Esophagus muscularis mucosa (tissue), 4 donors: ENCODE measurements around the gene ZBTB34. TPM values are rescaled to one million over a fixed set of nuclear protein-coding genes. Genes with fewer than 3 reads are reported as not detected.
"Not testable (repeated sequence)": the region's sequence is repeated elsewhere in the genome, so short reads cannot be mapped to it uniquely, and the experiment has no call there.

Experiments
- DNase-seq: peaks from one replicate; pipeline ENCODE4 v3.0.0-alpha.2; 2017; ENCODE audit errors: extremely low spot score
- H3K27ac ChIP-seq, 4 donors: fragments of 200-600 bp; sonication (generic); replicated peaks in 1 of 4; 1 replicate in 3 of 4; 2 replicates in 1 of 4; pipeline ENCODE4 v1.5.1; 2016 to 2019; ENCODE audit warnings: mild to moderate bottlenecking in 1 of 4
- H3K27me3 ChIP-seq, 4 donors: fragments of 200-600 bp; sonication (generic); one replicate each; pipeline versions ENCODE4 v1.5.1 to v1.6.0; 2016 to 2019
- H3K36me3 ChIP-seq, 4 donors: fragments of 200-600 bp; sonication (generic); one replicate each; pipeline ENCODE4 v1.5.1; 2016 to 2019
- H3K4me1 ChIP-seq, 4 donors: fragments of 200-600 bp; sonication (generic); one replicate each; pipeline ENCODE4 v1.5.1; 2016 to 2019
- H3K4me3 ChIP-seq, 4 donors: fragments of 200-600 bp; sonication (generic); 1 replicate in 2 of 4; 2 replicates in 2 of 4; pipeline ENCODE4 v1.5.1; 2016 to 2019; ENCODE audit warnings: mild to moderate bottlenecking in 4 of 4, moderate library complexity in 1 of 4
- H3K9me3 ChIP-seq, 4 donors: fragments of 200-600 bp; sonication (generic); 1 replicate in 3 of 4; 2 replicates in 1 of 4; pipeline ENCODE4 v1.5.1; 2016 to 2019
- EP300 ChIP-seq: sonication (generic); formaldehyde crosslinking; IDR thresholded peaks from one replicate; pipeline ENCODE4 v1.6.1; 2017; ENCODE audit warnings: antibody characterized with exemption
- POLR2A ChIP-seq: fragments of 450-650 bp; IDR thresholded peaks from one replicate; pipeline ENCODE4 v1.6.1; 2017; ENCODE audit warnings: antibody characterized with exemption, moderate library complexity, mild to moderate bottlenecking, low read depth
- POLR2AphosphoS5 ChIP-seq, 2 donors: sonication (generic); formaldehyde crosslinking; IDR thresholded peaks; one replicate each; pipeline ENCODE4 v1.6.1; 2017; ENCODE audit warnings: antibody characterized with exemption in 2 of 2
- WGBS: methylation state at CpG from one replicate; pipeline ENCODE4 v1.1.5; 2018; 5-methylcytosine and 5-hydroxymethylcytosine counted together
- intact Hi-C: fragments of 100-400 bp; cut with DNase I; formaldehyde crosslinking; loops from one replicate; pipeline ENCODE4 v1.15.1; 2023
- total RNA-seq, 4 donors: library from RNA; depleted of rRNA; stranded (reverse); fragments of >200 nt; gene quantifications; one replicate each; pipeline versions ENCODE4 v1.1.0 to v1.2.1, GENCODE V29; 2016
- TF ChIP-seq, protein P1 (sequence below), 3 experiments: fragments of 200-600 bp in 2 of 3; fragments of 450-650 bp in 1 of 3; sonication (generic) in 2 of 3; IDR thresholded peaks; one replicate each; pipeline ENCODE4 v1.5.1; 2017 to 2019; ENCODE audit warnings: antibody characterized with exemption in 3 of 3, mild to moderate bottlenecking in 2 of 3, moderate library complexity in 1 of 3

Gene ZBTB34, protein sequence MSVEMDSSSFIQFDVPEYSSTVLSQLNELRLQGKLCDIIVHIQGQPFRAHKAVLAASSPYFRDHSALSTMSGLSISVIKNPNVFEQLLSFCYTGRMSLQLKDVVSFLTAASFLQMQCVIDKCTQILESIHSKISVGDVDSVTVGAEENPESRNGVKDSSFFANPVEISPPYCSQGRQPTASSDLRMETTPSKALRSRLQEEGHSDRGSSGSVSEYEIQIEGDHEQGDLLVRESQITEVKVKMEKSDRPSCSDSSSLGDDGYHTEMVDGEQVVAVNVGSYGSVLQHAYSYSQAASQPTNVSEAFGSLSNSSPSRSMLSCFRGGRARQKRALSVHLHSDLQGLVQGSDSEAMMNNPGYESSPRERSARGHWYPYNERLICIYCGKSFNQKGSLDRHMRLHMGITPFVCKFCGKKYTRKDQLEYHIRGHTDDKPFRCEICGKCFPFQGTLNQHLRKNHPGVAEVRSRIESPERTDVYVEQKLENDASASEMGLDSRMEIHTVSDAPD
- total RNA-seq = 10 to 100 TPM; 10.4 to 16.8 (median 12.6) TPM

DNA sequence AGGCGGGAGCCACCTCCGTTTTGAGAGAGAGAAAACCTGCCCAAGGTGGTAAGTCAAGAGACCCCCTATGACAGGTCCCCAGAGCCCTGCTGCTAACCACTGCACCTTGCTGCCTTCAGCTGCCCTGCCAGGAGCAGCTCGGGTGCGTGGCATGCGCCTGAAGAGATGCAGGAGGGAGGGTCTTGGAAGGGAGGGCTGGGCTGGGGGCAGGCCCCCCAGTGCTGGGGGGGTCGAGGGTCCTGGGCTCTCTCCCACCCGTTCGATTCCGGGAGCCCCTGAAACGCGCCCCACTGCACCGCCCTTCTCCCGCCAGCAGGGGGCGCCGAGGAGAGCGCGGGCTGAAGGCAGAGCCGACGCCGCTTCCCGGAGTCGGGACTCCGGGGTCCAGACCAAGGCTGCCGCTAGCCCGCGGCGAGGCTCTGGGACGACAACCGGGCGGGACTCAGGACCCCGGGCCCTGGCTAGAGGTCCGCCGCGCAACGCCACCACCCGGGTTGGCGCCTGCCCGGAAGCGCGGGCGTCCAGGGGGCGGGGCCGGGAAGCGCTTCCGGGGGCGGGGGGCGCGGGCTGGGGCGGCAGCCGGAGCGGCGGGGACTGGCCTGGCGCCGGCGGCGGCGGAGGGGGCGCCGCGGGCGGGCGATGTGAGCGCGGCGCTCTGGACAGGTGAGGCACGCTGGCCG lies at the start of gene ZBTB34:
ZBTB34 (plus strand) TSS at position 563 of the 680 bp plus-strand sequence. CDS start 18,761 bp downstream, outside the sequence.
- intact Hi-C loops = loop anchor here (5.0 kb wide), 1 partner anchor 57 kb away; no protein-coding TSS in a partner anchor
- 0% methylated on average over 39 of the region's 67 CpGs for WGBS

DNA sequence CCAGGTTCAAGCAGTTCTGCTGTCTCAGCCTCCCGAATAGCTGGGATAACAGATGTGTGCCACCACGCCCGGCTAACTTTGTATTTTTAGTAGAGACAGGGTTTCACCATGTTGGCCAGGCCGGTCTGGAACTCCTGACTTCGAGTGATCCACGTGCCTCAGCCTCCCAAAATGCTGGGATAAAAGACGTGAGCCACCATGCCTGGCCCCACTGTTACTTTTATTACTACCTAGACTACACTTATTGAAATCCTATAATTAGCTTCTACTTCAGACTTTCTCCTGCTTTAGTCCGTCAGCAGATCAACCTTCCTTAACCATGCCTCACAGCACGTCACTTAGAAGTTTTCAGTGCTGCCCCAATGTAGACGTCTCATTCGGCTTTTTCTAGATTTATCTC lies 47.4 kb upstream of the ZBTB34 start:
- DNase-seq = no peak
- TF ChIP-seq EP300 (no peak), POLR2AphosphoS5 (IDR thresholded peaks at IDR 0.05) (no peak), POLR2A (no peak)
- TF ChIP-seq, protein P1, sequence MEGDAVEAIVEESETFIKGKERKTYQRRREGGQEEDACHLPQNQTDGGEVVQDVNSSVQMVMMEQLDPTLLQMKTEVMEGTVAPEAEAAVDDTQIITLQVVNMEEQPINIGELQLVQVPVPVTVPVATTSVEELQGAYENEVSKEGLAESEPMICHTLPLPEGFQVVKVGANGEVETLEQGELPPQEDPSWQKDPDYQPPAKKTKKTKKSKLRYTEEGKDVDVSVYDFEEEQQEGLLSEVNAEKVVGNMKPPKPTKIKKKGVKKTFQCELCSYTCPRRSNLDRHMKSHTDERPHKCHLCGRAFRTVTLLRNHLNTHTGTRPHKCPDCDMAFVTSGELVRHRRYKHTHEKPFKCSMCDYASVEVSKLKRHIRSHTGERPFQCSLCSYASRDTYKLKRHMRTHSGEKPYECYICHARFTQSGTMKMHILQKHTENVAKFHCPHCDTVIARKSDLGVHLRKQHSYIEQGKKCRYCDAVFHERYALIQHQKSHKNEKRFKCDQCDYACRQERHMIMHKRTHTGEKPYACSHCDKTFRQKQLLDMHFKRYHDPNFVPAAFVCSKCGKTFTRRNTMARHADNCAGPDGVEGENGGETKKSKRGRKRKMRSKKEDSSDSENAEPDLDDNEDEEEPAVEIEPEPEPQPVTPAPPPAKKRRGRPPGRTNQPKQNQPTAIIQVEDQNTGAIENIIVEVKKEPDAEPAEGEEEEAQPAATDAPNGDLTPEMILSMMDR (IDR thresholded peaks at IDR 0.05) = no peak
- Histone ChIP-seq H3K4me1 (peaks cover 15 to 31% (median 20%) of the 10 kb centered on the region in 4 donors), H3K9me3 (peaks cover 0 to 9% (median 7%) of the 10 kb centered on the region in 4 donors), H3K27ac (no peak overlapping the region), H3K36me3 (peaks cover 0 to 75% (median 39%) of the 10 kb centered on the region in 4 donors), H3K27me3 (no peaks in the 10 kb centered on the region), H3K4me3 (no peak overlapping the region)
- intact Hi-C loops = no loop called here
- 88% methylated on average over 11 of the region's 11 CpGs for WGBS

More for the DNA sequence above, at the start of gene ZBTB34:
- peaks cover 0 to 15% (median 5%) of the 10 kb centered on the region in 4 donors for H3K36me3 ChIP-seq
- no peaks in the 10 kb centered on the region for H3K27me3 ChIP-seq
- no peaks in the 10 kb centered on the region for H3K9me3 ChIP-seq
- TF ChIP-seq, protein P1 (IDR thresholded peaks at IDR 0.05) = peak in 2 of 3 experiments; percentile 99 to 100
- TF ChIP-seq POLR2A (no peak), POLR2AphosphoS5 (IDR thresholded peaks at IDR 0.05) (peak; percentile 47 to 73), EP300 (no peak)
- peaks cover 28 to 47% (median 39%) of the 10 kb centered on the region in 4 donors for H3K4me1 ChIP-seq
- H3K27ac ChIP-seq = peak within 1 kb of the TSS; percentile 83 to 96 (median 94)
- H3K4me3 ChIP-seq = peak within 1 kb of the TSS; percentile 90 to 99 (median 94)
- no peak for DNase-seq

DNA sequence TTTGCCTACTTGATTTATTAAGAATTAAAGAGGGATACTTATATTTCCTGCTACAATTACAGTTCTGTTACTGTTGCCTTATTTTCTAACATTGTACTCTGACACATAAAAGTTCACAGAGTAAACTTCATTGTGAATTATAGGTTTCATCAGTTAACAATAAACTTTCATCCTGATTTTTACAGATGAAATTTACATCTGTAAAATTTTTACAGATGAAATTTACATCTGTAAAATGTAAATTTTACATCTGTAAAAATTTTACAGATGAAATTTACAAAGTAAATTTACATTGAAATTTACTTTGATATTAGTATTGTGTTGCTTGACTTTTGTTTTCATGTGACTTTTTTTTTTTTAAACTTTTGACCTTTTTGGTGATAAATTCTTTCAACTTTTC lies 46.3 kb upstream of the ZBTB34 start:
- Histone ChIP-seq H3K36me3 (peaks cover 0 to 76% (median 42%) of the 10 kb centered on the region in 4 donors), H3K4me3 (no peak overlapping the region), H3K9me3 (peaks cover 0 to 18% (median 12%) of the 10 kb centered on the region in 4 donors), H3K4me1 (peaks cover 6 to 20% (median 10%) of the 10 kb centered on the region in 4 donors), H3K27me3 (no peaks in the 10 kb centered on the region), H3K27ac (no peak overlapping the region)
- no peak for TF ChIP-seq POLR2A
- no peak for TF ChIP-seq POLR2AphosphoS5 (IDR thresholded peaks at IDR 0.05)
- intact Hi-C loops = no loop called here
- DNase-seq = no peak

DNA sequence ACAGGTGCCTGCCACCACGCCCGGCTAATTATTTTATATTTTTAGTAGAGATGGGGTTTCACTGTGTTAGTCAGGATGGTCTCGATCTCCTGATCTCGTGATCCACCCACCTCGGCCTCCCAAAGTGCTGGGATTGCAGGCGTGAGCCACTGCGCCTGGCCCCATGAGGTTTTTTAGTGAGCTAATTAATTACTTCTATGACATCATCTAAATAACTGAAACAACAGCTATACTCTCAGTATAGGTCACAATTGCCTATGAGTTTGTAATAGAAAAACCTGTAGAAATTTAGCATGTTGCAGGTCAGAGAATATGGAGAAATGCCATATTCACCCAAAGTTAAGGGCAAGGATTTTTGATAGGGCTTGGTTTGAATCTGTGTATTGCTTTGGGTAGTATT lies 42.8 kb upstream of the ZBTB34 start:
- H3K27ac ChIP-seq, intact Hi-C loops, H3K27me3 ChIP-seq, DNase-seq, H3K4me3 ChIP-seq: not testable (repeated sequence)
- Histone ChIP-seq H3K36me3 (peaks cover 0 to 48% (median 24%) of the 10 kb centered on the region in 4 donors), H3K9me3 (peaks cover 0 to 32% (median 12%) of the 10 kb centered on the region in 4 donors), H3K4me1 (peaks cover 5 to 10% (median 8%) of the 10 kb centered on the region in 4 donors)
- 96% methylated on average over 7 of the region's 7 CpGs for WGBS

DNA sequence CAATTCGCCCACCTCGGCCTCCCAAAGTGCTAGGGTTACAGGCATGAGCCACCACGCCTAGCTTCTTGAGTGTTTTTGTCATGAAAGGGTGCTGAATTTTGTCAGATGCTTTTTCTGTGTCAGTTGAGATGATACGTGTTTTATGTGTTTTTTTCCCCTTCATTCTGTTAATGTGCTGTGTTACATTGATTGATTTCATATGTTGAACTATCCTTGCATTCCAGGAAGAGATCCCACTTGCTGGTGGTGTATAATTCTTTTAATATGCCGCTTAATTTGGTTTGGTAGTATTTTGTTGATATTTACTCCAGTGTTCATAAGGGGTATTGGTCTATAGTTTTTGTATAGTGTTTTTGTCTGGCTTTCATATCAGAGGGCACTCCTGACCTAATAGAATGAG lies 42.0 kb upstream of the ZBTB34 start:
- WGBS = 96% methylated on average over 5 of the region's 5 CpGs
- no peak for DNase-seq
- H3K27me3 ChIP-seq = no peaks in the 10 kb centered on the region
- H3K36me3 ChIP-seq = peaks cover 0 to 48% (median 18%) of the 10 kb centered on the region in 4 donors
- peaks cover 7 to 14% (median 10%) of the 10 kb centered on the region in 4 donors for H3K4me1 ChIP-seq
- no peak overlapping the region for H3K4me3 ChIP-seq
- no peak overlapping the region for H3K27ac ChIP-seq
- H3K9me3 ChIP-seq = peaks cover 0 to 32% (median 12%) of the 10 kb centered on the region in 4 donors
- intact Hi-C loops = no loop called here
- no peak for TF ChIP-seq POLR2A
- no peak for TF ChIP-seq POLR2AphosphoS5 (IDR thresholded peaks at IDR 0.05)
- TF ChIP-seq, protein P1 (IDR thresholded peaks at IDR 0.05) = no peak
- TF ChIP-seq EP300 = no peak
